Mammary epithelial cell (primary cell): Measurements from ENCODE around the gene IL4R.

ENCODE experiments used
- EZH2 ChIP-seq: IDR thresholded peaks from 2 replicates; pipeline ENCODE4 v1.6.1; 2012; ENCODE audit warnings: low read length, inconsistent platforms, borderline replicate concordance
- TF ChIP-seq, protein P1 (sequence below), 2 donors: IDR thresholded peaks in 1 of 2; conservative IDR thresholded peaks in 1 of 2; 2 replicates each; pipeline ENCODE4 v1.5.1; 2011 to 2012; ENCODE audit warnings: inconsistent platforms in 2 of 2, low read length in 2 of 2, mild to moderate bottlenecking in 2 of 2, control low read depth in 1 of 2, low read depth in 1 of 2; ENCODE audit not compliant: insufficient read depth in 1 of 2; ENCODE audit errors: extremely low read depth in 1 of 2

DNA sequence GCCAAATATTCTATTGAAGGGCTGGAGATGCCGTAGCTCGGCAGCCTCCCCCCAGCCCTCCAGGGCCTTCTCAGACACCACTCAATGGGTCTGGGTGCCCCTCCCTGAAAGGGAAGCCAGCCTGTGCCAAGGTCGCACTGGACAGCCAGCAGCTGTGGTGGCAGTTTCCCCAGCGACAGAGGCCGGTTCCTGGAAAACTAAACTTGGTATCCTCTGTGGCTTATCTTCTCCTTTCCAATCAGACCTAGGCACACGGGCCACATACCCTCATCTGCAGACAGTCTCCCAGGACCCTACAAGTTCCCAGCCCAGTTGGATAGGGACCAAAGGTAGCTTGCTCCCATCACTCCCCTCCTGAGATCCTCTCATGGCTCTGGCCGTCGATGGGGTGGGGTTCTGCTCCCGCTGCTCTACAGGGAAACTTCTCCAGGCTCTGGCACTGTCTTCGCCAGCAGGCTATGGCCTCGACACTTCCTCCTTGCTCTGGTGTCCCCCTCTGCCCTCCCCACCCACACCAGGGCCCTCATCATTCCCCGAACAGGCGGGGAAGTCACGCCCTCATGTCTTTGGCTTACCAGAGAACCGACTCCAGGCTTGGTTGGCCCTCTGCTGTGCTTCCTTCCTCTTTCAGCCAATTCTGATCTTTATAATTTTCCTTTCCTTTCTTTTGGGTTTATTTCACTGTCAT, 69.9 kb downstream of the IL4R start:
- TF ChIP-seq, protein P1, sequence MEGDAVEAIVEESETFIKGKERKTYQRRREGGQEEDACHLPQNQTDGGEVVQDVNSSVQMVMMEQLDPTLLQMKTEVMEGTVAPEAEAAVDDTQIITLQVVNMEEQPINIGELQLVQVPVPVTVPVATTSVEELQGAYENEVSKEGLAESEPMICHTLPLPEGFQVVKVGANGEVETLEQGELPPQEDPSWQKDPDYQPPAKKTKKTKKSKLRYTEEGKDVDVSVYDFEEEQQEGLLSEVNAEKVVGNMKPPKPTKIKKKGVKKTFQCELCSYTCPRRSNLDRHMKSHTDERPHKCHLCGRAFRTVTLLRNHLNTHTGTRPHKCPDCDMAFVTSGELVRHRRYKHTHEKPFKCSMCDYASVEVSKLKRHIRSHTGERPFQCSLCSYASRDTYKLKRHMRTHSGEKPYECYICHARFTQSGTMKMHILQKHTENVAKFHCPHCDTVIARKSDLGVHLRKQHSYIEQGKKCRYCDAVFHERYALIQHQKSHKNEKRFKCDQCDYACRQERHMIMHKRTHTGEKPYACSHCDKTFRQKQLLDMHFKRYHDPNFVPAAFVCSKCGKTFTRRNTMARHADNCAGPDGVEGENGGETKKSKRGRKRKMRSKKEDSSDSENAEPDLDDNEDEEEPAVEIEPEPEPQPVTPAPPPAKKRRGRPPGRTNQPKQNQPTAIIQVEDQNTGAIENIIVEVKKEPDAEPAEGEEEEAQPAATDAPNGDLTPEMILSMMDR (conservative IDR thresholded peaks at IDR 0.05 in 1 of 2, IDR thresholded peaks at IDR 0.05 in 1 of 2; ENCODE audit: extremely low read depth in 1 of 2, insufficient read depth in 1 of 2, low read depth in 1 of 2, low read length in 2 of 2), result no peak
- no peak for TF ChIP-seq EZH2
